ENCODE results near the gene NAALADL1. TPM values are rescaled to one million over a fixed set of nuclear protein-coding genes. Genes with fewer than 3 reads are reported as not detected.

Gene NAALADL1
- total RNA-seq, 1 experiment from 2014 or later, result 0.23 TPM

- H3K4me1 ChIP-seq (ENCODE audit: control insufficient read depth, insufficient read depth, low read length), result peaks cover 6% of the 10 kb centered on the region
- H3K4me3 ChIP-seq (ENCODE audit: low read depth in 2 of 2, low read length in 2 of 2), result no peak overlapping the region
- no peaks in the 10 kb centered on the region for H3K27me3 ChIP-seq (ENCODE audit: control insufficient read depth, insufficient read depth, low read length)
- ATAC-seq (no peak), DNase-seq (ENCODE audit: low read depth, low spot score) (no peak)
- POLR2A ChIA-PET, result interaction anchor here (0.6 kb wide), 1 partner anchor 42 kb away, joined by 3 read pairs; no protein-coding TSS in a partner anchor
- H3K36me3 ChIP-seq (ENCODE audit: control insufficient read depth, insufficient read depth, low read length), result no peaks in the 10 kb centered on the region
- in situ Hi-C loops (cut with HindIII; ENCODE audit: low pct_unique_long_range_greater_than_20kb, low sequenced_read_pairs) (no loop called here), intact Hi-C loops (cut with micrococcal nuclease; ENCODE audit: unreplicated experiment) (no loop called here)
- no peak for TF ChIP-seq REST (IDR thresholded peaks at IDR 0.05; ENCODE audit: insufficient read depth in 1 of 2, low read depth in 2 of 2, low read length in 1 of 2)
- no peak for TF ChIP-seq TCF7L2 (IDR thresholded peaks at IDR 0.05; ENCODE audit: low read depth, low read length)
- TF ChIP-seq POLR2AphosphoS5 (IDR thresholded peaks at IDR 0.05; ENCODE audit: low read depth, low read length), result no peak
- H3K27ac ChIP-seq (ENCODE audit: low read length), result no peak overlapping the region
- BruUV-seq (replicated peaks), result no TSS peak
- H3K9me3 ChIP-seq (ENCODE audit: control insufficient read depth, insufficient read depth, low read depth, low read length), result no peaks in the 10 kb centered on the region
- CTCF ChIA-PET, result no interaction called here
Measured at GRCh38 chr11:65047581-65048422, 10.6 kb downstream of the NAALADL1 start.

- CTCF ChIA-PET, result interaction anchor here (1.1 kb wide), 1 partner anchor 65 kb away, joined by 3 read pairs; no protein-coding TSS in a partner anchor
- no peak overlapping the region for H3K4me3 ChIP-seq (ENCODE audit: low read depth in 2 of 2, low read length in 2 of 2)
Measured at GRCh38 chr11:65045728-65046127, 12.6 kb downstream of the NAALADL1 start.

More at GRCh38 chr11:65045728-65046127, 12.6 kb downstream of the NAALADL1 start:
- in situ Hi-C loops (cut with HindIII; ENCODE audit: low pct_unique_long_range_greater_than_20kb, low sequenced_read_pairs), result no loop called here
- intact Hi-C loops (cut with micrococcal nuclease; ENCODE audit: unreplicated experiment), result no loop called here
- ATAC-seq (no peak), DNase-seq (ENCODE audit: low read depth, low spot score) (no peak)
- Histone ChIP-seq H3K27ac (ENCODE audit: low read length) (no peak overlapping the region), H3K27me3 (ENCODE audit: control insufficient read depth, insufficient read depth, low read length) (no peaks in the 10 kb centered on the region), H3K36me3 (ENCODE audit: control insufficient read depth, insufficient read depth, low read length) (no peaks in the 10 kb centered on the region), H3K9me3 (ENCODE audit: control insufficient read depth, insufficient read depth, low read depth, low read length) (no peaks in the 10 kb centered on the region), H3K4me1 (ENCODE audit: control insufficient read depth, insufficient read depth, low read length) (peaks cover 11% of the 10 kb centered on the region)
- no peak for TF ChIP-seq POLR2AphosphoS5 (IDR thresholded peaks at IDR 0.05; ENCODE audit: low read depth, low read length)
- no peak for TF ChIP-seq TCF7L2 (IDR thresholded peaks at IDR 0.05; ENCODE audit: low read depth, low read length)
- TF ChIP-seq CTCF (IDR thresholded peaks at IDR 0.05), result no peak
- no peak for TF ChIP-seq REST (IDR thresholded peaks at IDR 0.05; ENCODE audit: insufficient read depth in 1 of 2, low read depth in 2 of 2, low read length in 1 of 2)
- TF ChIP-seq SIN3A (IDR thresholded peaks at IDR 0.05; ENCODE audit: borderline replicate concordance, insufficient read depth, low read depth, low read length), result no peak
- POLR2A ChIA-PET, result no interaction called here
- BruUV-seq (replicated peaks), result no TSS peak
